WERI-Rb-1 (cell line): Measurements from ENCODE around the gene ICAM1.

Experiments
- DNase-seq: peaks from one replicate; pipeline ENCODE4 v3.0.0-alpha.2; 2020
- H3K27ac ChIP-seq: fragments of 250-450 bp; sonication (Bioruptor Pico); 2 replicates; pipeline ENCODE4 v1.5.1; 2020; ENCODE audit warnings: mild to moderate bottlenecking, moderate library complexity
- H3K27me3 ChIP-seq: fragments of 250-450 bp; sonication (Bioruptor Pico); 2 replicates; pipeline ENCODE4 v1.5.1; 2021; ENCODE audit warnings: mild to moderate bottlenecking, low read depth, moderate library complexity; ENCODE audit not compliant: insufficient read depth, severe bottlenecking
- H3K36me3 ChIP-seq: fragments of 250-450 bp; sonication (Bioruptor Pico); 2 replicates; pipeline ENCODE4 v1.5.1; 2020; ENCODE audit warnings: mild to moderate bottlenecking, moderate library complexity
- H3K4me3 ChIP-seq: 2 replicates; pipeline ENCODE4 v1.5.1; 2011; ENCODE audit warnings: low read depth, mild to moderate bottlenecking, control low read depth, low read length
- H3K9me3 ChIP-seq: fragments of 250-450 bp; sonication (Bioruptor Pico); 2 replicates; pipeline ENCODE4 v1.5.1; 2021; ENCODE audit warnings: mild to moderate bottlenecking, moderate library complexity; ENCODE audit not compliant: severe bottlenecking
- TF ChIP-seq, protein P1 (sequence below): IDR thresholded peaks from 2 replicates; pipeline ENCODE4 v1.5.1; 2011; ENCODE audit warnings: low read depth, mild to moderate bottlenecking, control low read depth, inconsistent platforms, low read length

The ICAM1 gene

DNA sequence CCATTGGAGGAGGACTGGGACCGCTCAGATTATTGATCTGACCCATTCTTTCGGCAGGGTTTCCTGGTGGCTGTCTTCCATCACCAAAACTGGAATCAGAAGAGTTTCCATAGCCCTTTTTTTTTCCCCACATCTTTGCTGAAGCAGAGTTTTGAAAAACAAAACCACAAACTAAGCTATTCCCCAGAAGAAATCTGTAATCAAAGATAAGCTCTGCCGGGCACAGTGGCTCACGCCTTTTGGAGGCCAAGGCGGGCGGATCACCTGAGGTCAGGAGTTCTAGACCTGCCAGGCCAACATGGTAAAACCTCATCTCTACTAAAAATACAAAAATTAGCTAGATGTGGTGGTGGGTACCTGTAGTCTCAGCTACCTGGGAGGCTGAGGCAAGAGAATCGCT, 4.2 kb upstream of the ICAM1 start:
- H3K9me3 ChIP-seq = no peaks in the 10 kb centered on the region
- H3K27me3 ChIP-seq = peaks cover 7% of the 10 kb centered on the region
- no peaks in the 10 kb centered on the region for H3K36me3 ChIP-seq
- H3K27ac ChIP-seq = no peak overlapping the region
- H3K4me3 ChIP-seq = no peak overlapping the region
- no peak for DNase-seq
- TF ChIP-seq, protein P1, sequence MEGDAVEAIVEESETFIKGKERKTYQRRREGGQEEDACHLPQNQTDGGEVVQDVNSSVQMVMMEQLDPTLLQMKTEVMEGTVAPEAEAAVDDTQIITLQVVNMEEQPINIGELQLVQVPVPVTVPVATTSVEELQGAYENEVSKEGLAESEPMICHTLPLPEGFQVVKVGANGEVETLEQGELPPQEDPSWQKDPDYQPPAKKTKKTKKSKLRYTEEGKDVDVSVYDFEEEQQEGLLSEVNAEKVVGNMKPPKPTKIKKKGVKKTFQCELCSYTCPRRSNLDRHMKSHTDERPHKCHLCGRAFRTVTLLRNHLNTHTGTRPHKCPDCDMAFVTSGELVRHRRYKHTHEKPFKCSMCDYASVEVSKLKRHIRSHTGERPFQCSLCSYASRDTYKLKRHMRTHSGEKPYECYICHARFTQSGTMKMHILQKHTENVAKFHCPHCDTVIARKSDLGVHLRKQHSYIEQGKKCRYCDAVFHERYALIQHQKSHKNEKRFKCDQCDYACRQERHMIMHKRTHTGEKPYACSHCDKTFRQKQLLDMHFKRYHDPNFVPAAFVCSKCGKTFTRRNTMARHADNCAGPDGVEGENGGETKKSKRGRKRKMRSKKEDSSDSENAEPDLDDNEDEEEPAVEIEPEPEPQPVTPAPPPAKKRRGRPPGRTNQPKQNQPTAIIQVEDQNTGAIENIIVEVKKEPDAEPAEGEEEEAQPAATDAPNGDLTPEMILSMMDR = no peak

DNA sequence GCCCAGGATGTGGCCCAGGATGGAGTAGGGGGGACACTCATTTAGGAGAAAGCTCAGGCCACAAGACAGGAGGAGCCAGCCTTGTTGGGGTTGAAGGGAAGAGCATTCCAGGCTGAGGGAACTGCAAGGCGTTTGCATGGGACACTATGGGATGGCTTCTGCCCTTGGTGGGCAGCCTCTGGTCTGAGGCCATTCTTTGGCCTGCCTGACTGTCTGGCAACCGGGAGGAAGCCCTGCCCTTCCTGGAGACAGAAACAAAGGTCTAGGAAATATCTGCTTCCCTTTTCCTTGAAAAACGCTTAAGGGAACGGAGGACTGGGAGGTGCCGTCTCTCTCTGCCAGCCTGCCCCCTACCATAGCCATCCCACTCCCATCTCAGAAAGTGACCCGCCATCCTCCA, 2.8 kb upstream of the ICAM1 start:
- no peak overlapping the region for H3K4me3 ChIP-seq
- no peaks in the 10 kb centered on the region for H3K36me3 ChIP-seq
- no peak overlapping the region for H3K27ac ChIP-seq
- DNase-seq = no peak
- H3K27me3 ChIP-seq = peaks cover 7% of the 10 kb centered on the region
- TF ChIP-seq, protein P1 = no peak
- H3K9me3 ChIP-seq = no peaks in the 10 kb centered on the region

DNA sequence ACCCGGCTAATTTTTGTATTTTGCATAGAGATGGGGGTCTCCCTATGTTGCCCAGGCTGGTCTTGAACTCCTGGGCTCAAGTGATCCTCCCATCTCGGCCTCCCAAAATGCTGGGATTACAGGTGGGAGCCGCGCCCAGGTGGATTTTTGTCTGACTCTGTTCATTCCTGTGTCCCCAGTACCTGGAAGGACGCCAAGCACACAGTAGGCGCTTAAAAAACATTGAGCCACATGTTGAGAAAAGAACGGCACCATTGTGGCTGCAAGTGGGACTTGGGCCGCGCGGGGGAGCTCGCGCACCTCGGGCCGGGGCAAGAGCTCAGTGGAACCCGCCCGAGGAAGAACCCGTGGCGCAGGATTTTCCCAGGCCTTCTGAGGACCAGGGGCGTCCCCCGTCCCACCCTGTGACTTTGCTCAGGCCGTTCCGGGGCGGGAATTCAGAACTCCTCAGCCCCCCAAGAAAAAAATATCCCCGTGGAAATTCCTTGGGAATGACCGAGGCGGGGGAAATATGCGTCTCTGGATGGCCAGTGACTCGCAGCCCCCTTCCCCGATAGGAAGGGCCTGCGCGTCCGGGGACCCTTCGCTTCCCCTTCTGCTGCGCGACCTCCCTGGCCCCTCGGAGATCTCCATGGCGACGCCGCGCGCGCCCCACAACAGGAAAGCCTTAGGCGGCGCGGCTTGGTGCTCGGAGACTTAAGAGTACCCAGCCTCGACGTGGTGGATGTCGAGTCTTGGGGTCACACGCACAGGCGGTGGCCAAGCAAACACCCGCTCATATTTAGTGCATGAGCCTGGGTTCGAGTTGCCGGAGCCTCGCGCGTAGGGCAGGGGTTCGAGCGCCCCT, 1.4 kb upstream of the ICAM1 start:
- DNase-seq = peak; percentile 83
- no peak overlapping the region for H3K27ac ChIP-seq
- no peaks in the 10 kb centered on the region for H3K36me3 ChIP-seq
- H3K4me3 ChIP-seq = peak overlapping the region; percentile 48
- TF ChIP-seq, protein P1 = peak; percentile 92
- no peaks in the 10 kb centered on the region for H3K9me3 ChIP-seq
- peaks cover 7% of the 10 kb centered on the region for H3K27me3 ChIP-seq

DNA sequence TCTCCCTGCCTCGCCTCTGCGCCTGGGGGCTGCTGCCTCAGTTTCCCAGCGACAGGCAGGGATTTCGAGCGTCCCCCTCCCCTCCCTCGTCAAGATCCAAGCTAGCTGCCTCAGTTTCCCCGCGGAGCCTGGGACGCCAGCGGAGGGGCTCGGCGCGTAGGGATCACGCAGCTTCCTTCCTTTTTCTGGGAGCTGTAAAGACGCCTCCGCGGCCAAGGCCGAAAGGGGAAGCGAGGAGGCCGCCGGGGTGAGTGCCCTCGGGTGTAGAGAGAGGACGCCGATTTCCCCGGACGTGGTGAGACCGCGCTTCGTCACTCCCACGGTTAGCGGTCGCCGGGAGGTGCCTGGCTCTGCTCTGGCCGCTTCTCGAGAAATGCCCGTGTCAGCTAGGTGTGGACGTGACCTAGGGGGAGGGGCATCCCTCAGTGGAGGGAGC, 722 bp upstream of the ICAM1 start:
- no peak overlapping the region for H3K27ac ChIP-seq
- H3K4me3 ChIP-seq = peak overlapping the region; percentile 48
- H3K27me3 ChIP-seq = peaks cover 7% of the 10 kb centered on the region
- TF ChIP-seq, protein P1 = no peak
- no peaks in the 10 kb centered on the region for H3K9me3 ChIP-seq
- H3K36me3 ChIP-seq = no peaks in the 10 kb centered on the region
- DNase-seq = no peak

DNA sequence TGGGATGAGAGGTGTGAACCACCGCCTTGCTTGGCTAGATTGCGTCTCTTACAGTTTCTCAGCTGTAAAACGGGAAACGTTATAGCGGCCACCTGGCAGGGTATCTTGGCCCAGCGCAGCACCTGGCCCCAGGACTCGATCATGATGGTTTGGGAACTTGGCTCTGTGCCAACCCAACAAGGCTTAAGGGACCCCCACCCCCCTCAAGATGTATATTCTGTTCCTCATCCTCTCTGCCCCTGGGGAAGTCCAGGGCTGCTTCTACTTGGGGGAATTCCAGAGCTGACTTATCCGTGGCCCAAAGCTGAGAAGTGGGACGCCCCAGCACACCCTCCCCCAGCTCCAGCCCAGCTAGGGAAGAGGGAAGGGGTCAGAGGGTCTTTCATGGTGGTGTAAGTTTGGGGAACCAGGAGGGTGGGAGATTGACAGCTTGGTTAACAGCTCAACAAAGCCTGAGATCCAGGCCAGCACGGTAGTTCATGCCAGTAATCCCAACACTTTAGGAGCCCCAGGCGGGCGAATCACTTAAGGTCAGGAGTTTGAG, 695 bp downstream of the ICAM1 start:
- DNase-seq = no peak
- Histone ChIP-seq H3K4me3 (no peak overlapping the region), H3K27ac (no peak overlapping the region), H3K27me3 (peaks cover 7% of the 10 kb centered on the region), H3K36me3 (no peaks in the 10 kb centered on the region), H3K9me3 (no peaks in the 10 kb centered on the region)
- TF ChIP-seq, protein P1 = no peak

DNA sequence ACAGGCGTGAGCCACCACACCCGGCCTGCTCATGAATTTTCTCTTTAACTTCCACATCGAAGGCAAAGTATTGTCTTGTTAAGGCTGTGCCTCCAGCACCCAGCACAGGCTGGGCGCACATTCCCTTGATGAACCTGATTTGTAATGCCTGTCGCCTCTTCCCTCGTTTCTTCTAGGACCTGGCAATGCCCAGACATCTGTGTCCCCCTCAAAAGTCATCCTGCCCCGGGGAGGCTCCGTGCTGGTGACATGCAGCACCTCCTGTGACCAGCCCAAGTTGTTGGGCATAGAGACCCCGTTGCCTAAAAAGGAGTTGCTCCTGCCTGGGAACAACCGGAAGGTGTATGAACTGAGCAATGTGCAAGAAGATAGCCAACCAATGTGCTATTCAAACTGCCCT, 3.7 kb downstream of the ICAM1 start:
- TF ChIP-seq, protein P1 = no peak
- peaks cover 7% of the 10 kb centered on the region for H3K27me3 ChIP-seq
- DNase-seq = no peak
- H3K36me3 ChIP-seq = no peaks in the 10 kb centered on the region
- H3K27ac ChIP-seq = no peak overlapping the region
- no peak overlapping the region for H3K4me3 ChIP-seq
- H3K9me3 ChIP-seq = no peaks in the 10 kb centered on the region
